ENCODE data around the gene TBC1D14. TPM values are rescaled to one million over a fixed set of nuclear protein-coding genes. Genes with fewer than 3 reads are reported as not detected.
A peak's percentile ranks its signal among the peaks of the same experiment; 100 is the strongest.
"Not testable (repeated sequence)": the region's sequence is repeated elsewhere in the genome, so short reads cannot be mapped to it uniquely, and the experiment has no call there.

The TBC1D14 gene
- total and polyA plus RNA-seq, 9 of the 15 experiments (the other 6 are each of a cell fraction or from before 2014, with no cell fraction given) = 2.1 to 59.6 (median 44.8) TPM

- no peak for TF ChIP-seq ZNF764 (CRISPR knock-in tag; IDR thresholded peaks at IDR 0.05; ENCODE audit: low read depth)
- no peak for TF ChIP-seq ZNF232 (CRISPR knock-in tag; IDR thresholded peaks at IDR 0.05)
- TF ChIP-seq, protein P1, sequence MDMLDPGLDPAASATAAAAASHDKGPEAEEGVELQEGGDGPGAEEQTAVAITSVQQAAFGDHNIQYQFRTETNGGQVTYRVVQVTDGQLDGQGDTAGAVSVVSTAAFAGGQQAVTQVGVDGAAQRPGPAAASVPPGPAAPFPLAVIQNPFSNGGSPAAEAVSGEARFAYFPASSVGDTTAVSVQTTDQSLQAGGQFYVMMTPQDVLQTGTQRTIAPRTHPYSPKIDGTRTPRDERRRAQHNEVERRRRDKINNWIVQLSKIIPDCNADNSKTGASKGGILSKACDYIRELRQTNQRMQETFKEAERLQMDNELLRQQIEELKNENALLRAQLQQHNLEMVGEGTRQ (CRISPR knock-in tag; IDR thresholded peaks at IDR 0.05) = no peak
- no peak for TF ChIP-seq ZNF324 (CRISPR knock-in tag; IDR thresholded peaks at IDR 0.05)
Observed at GRCh38 chr4:6890358-6890757, 19.3 kb upstream of the TBC1D14 start (continued).

DNA sequence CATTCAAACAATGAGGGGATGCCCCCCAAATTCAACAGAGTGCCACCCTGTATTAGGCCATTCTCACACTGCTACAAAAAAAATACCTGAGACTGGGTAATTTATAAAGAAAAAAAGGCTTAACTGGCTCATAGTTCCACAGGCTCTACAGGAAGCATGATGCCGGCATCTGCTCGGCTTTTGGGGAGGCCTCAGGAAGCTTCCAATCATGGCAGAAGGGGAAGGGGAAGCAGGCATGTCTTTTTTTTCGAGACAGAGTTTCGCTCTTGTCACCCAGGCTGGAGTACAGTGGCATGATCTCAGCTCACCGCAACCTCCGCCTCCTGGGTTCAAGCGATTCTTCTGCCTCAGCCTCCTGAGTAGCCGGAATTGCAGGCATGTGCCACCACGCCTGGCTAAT lies 18.7 kb upstream of the TBC1D14 start:
- H4K20me1 ChIP-seq (replicated peaks; ENCODE audit: control insufficient read depth, insufficient read depth, low read length); H3K9me3 ChIP-seq (replicated peaks; ENCODE audit: control insufficient read depth, insufficient read depth, low read depth, low read length); DNase-seq (ENCODE audit: extremely low read depth in 1 of 4, low spot score in 3 of 4); H3K4me3 ChIP-seq; H3K9me1 ChIP-seq (ENCODE audit: control insufficient read depth, insufficient read depth, low read length); H3K27me3 ChIP-seq (ENCODE audit: control insufficient read depth in 2 of 2, insufficient read depth in 2 of 2, low read length in 2 of 2); H3K36me3 ChIP-seq (ENCODE audit: control insufficient read depth, insufficient read depth, low read length); in situ Hi-C loops (cut with MboI); H3K9ac ChIP-seq (ENCODE audit: insufficient read depth in 1 of 2, low read depth in 2 of 2, low read length in 2 of 2); H2AFZ ChIP-seq (ENCODE audit: low read depth, low read length); H3K4me2 ChIP-seq (ENCODE audit: insufficient read depth, low read length); FAIRE-seq; CTCF ChIA-PET (ENCODE audit: low intra/inter-chr PET ratio); ATAC-seq; BruUV-seq (replicated peaks); H3K27ac ChIP-seq (ENCODE audit: extremely low read depth, low read depth, low read length); H3K79me2 ChIP-seq (ENCODE audit: control insufficient read depth, insufficient read depth, low read length): not testable (repeated sequence)
- WGBS (ENCODE audit: insufficient coverage, low coverage, missing lambda C conversion rate) = 100% methylated on average over 6 of the region's 9 CpGs
- intact Hi-C loops (cut with micrococcal nuclease) = loop anchor here (5.0 kb wide), 2 partner anchors 176 to 191 kb away; partner anchors contain the start of gene GRPEL1
- POLR2A ChIA-PET = interaction anchor here (1.2 to 3.8 kb wide), 3 partner anchors 16 to 21 kb away, joined by 3 to 20 read pairs (median 5); partner anchors contain the start of gene TBC1D14
- peaks cover 31 to 59% of the 10 kb centered on the region in 2 experiments for H3K4me1 ChIP-seq (replicated peaks in 1 of 2; ENCODE audit: control insufficient read depth in 2 of 2, insufficient read depth in 2 of 2, low read length in 2 of 2)
- TF ChIP-seq ZNF280A (IDR thresholded peaks at IDR 0.05; ENCODE audit: low read depth, partially characterized antibody) = peak; percentile 60
- peak; percentile 59; the same call in 1 of the 2 replicates for TF ChIP-seq TRIM28 (IDR thresholded peaks at IDR 0.05)
- peak; percentile 79 for TF ChIP-seq ZNF316 (IDR thresholded peaks at IDR 0.05)

All from K562 (cell line).